Activated naive CD8-positive, alpha-beta T cell treated with anti-CD3 and anti-CD28 coated beads, Interleukin-2, amount 10 ng/mL, durations not matched to agents 7 days and 5 days (primary cell): ENCODE results near the gene GABBR2. TPM values are rescaled to one million over a fixed set of nuclear protein-coding genes. Genes with fewer than 3 reads are reported as not detected.
"Not testable (repeated sequence)": the region's sequence is repeated elsewhere in the genome, so short reads cannot be mapped to it uniquely, and the experiment has no call there.

Experiments
- ATAC-seq: fragments of 150-1000 bp; cut with Tn5 transposase; one replicate; pipeline ENCODE4 v1.10.0; 2021; ENCODE audit warnings: low read depth, moderate library complexity
- POLR2A ChIA-PET: fragments of 350-600 bp; sonication (Branson Sonifier 250); formaldehyde crosslinking; loops from one replicate; lab custom pipeline; 2021; ENCODE audit warnings: antibody characterized with exemption; lab: Charles Lee
- DNase-seq: peaks from one replicate; pipeline ENCODE4 v3.0.0; 2021
- H3K27ac Mint-ChIP-seq: one replicate; pipeline ENCODE4 v1.8.0; 2022; ENCODE audit warnings: mild to moderate bottlenecking, mixed read lengths
- H3K27me3 Mint-ChIP-seq: one replicate; pipeline ENCODE4 v1.8.0; 2022; ENCODE audit warnings: mild to moderate bottlenecking, moderate library complexity, mixed read lengths
- H3K36me3 Mint-ChIP-seq: one replicate; pipeline ENCODE4 v1.8.0; 2021; ENCODE audit warnings: mild to moderate bottlenecking, mixed read lengths
- H3K4me1 Mint-ChIP-seq: one replicate; pipeline ENCODE4 v1.8.0; 2021; ENCODE audit warnings: mixed read lengths
- H3K4me3 Mint-ChIP-seq: one replicate; pipeline ENCODE4 v1.8.0; 2022; ENCODE audit warnings: mild to moderate bottlenecking, moderate library complexity, mixed read lengths
- H3K9me3 Mint-ChIP-seq: one replicate; pipeline ENCODE4 v1.8.0; 2021; ENCODE audit warnings: mixed read lengths
- total RNA-seq, 2 experiments: library from RNA; stranded (reverse); gene quantifications; one replicate each; pipeline ENCODE4 v1.2.3, GENCODE V29; 2021

The GABBR2 gene
- total RNA-seq, 2 experiments from 2014 or later, result not detected

DNA sequence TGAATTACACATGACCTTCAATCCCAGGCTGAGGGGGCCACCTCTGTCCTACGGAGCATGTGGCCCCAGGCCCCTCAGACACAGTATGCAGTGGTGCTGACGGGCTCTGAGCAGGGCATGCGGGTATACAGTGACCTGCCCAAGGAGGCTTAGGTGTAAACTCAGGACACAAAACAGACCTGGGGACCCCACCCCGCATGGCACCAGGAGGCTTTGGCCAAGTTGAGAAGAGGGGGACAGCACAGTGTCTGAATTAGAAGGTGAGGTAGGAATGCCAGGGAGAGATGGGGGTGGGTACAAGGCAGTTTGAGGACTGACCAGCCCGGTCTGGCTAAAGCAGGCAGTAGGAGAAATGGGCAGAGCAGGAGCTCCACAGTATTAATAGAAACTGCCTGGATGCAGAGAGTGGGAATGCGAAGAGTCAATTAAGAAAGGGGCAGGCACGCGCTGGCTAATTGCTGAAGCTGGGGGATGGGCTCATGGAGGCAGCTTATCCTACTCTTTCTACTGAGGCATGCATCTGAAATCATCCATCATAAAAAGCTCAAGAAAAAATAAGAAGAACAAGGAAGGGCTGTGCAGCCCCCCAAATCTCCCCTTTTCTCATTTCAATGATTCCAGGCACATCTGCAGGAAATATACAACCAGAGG lies 109.0 kb downstream of the GABBR2 start:
- Mint-ChIP-seq H3K27ac (no peak overlapping the region), H3K27me3 (peaks cover 5% of the 10 kb centered on the region), H3K9me3 (no peaks in the 10 kb centered on the region), H3K4me3 (no peak overlapping the region), H3K4me1 (no peaks in the 10 kb centered on the region), H3K36me3 (no peaks in the 10 kb centered on the region)
- POLR2A ChIA-PET, result no interaction called here
- DNase-seq, result no peak
- ATAC-seq, result no peak

DNA sequence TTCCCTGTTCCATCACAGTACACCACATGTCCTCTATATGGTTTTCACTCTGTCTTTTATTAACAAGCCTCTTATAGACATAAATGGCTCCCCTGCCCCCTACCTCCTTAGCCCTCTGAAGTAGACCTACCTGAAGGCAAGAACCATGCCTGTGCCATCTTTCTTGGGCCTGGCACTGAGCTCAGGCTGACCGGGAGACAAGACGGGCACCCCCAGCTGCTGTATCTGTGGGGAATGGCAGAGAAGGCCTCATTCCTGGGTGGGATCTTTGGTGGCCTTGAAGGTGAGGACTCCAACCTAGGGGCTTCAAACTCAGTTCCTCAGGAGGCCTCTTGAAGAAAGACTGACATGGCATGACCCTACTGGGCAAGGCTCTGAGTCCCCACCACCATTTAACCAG lies 109.9 kb downstream of the GABBR2 start:
- Mint-ChIP-seq H3K27me3 (peaks cover 6% of the 10 kb centered on the region), H3K27ac (no peak overlapping the region), H3K9me3 (no peaks in the 10 kb centered on the region), H3K36me3 (no peaks in the 10 kb centered on the region), H3K4me1 (no peaks in the 10 kb centered on the region), H3K4me3 (no peak overlapping the region)
- ATAC-seq (no peak), DNase-seq (no peak)
- POLR2A ChIA-PET, result no interaction called here

DNA sequence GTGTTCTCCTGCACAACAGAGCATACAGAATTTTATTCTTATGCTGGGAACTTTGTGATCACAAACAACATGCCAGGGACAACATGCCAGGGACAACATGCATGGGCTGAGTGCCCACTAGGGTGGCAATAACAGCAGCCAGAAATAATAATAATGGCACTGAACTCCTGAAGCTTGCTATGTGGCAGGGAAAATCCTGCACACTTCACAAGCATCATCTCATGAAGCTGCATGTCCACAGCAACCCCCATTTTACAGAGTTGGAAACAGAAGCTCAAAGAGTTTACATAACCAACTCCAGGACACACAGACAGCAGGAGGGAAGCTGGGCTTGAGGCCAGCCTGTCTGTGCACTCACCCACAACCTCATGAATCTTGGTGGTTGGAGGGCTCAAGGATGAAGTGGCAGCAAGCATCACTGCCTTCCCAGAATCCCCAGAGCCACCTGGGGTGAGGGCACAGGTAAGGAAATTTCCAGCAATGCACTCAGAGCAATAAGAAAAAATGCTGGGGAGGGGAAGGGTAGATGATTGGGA lies 111.4 kb downstream of the GABBR2 start:
- Mint-ChIP-seq H3K4me3 (no peak overlapping the region), H3K27ac (no peak overlapping the region), H3K27me3 (peaks cover 7% of the 10 kb centered on the region), H3K9me3 (no peaks in the 10 kb centered on the region), H3K4me1 (no peaks in the 10 kb centered on the region), H3K36me3 (no peaks in the 10 kb centered on the region)
- no peak for ATAC-seq
- POLR2A ChIA-PET, result no interaction called here
- DNase-seq, result no peak

DNA sequence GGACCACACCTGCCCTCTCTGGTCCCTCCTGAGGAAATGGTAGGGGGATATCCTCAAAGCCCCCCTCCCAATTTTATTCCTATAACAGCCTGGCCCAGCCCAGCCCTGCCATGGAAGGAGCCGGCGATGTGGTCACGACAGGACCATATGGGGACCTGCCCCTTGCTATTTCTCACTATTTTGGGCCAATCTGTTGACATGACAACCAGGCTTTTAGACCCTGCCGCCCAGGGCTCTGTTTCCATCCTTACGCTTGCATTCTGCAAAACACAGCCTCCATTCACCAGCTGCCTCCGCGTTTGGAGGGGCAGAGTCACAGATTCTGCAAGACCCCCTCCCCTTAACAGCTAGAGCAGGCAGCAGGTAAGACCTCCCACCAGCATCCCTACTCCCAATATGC lies 112.2 kb downstream of the GABBR2 start:
- no peak overlapping the region for H3K4me3 Mint-ChIP-seq
- POLR2A ChIA-PET, result no interaction called here
- ATAC-seq (no peak), DNase-seq (no peak)
- H3K36me3 Mint-ChIP-seq, result no peaks in the 10 kb centered on the region
- no peaks in the 10 kb centered on the region for H3K4me1 Mint-ChIP-seq
- no peak overlapping the region for H3K27ac Mint-ChIP-seq
- peaks cover 8% of the 10 kb centered on the region for H3K27me3 Mint-ChIP-seq
- no peaks in the 10 kb centered on the region for H3K9me3 Mint-ChIP-seq

DNA sequence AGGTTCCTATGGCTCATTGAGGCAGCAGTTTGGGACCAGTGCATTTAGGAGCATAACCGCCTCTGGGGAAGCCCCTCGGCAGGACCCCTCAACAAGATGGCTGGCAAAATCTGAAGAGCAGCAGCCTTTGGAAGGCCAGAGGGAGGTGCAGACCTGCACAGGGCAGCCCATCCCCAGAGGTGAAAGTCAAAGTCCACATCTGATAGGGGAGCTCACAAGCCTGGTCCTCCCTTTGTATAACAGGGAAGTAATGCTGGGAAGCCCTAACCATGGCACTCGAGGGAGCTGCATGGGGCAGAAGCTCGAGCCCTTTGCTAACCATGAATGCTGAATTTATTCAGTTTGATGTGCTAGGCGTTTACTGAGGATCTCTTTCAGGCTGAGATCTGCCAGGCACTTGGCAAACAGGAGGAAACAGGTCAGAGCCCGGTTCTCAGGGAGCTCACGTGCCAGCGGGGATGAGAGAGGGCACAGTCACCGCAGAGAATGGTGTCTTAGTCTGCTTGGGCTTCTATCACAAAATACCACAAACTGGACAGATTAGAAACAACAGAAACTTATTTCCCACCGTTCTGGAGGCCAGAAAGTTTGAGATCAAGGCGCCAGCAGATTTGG lies 114.1 kb downstream of the GABBR2 start:
- POLR2A ChIA-PET, result no interaction called here
- H3K4me3 Mint-ChIP-seq, result no peak overlapping the region
- no peaks in the 10 kb centered on the region for H3K4me1 Mint-ChIP-seq
- H3K27me3 Mint-ChIP-seq, result peaks cover 8% of the 10 kb centered on the region
- no peak overlapping the region for H3K27ac Mint-ChIP-seq
- ATAC-seq (no peak), DNase-seq (no peak)
- no peaks in the 10 kb centered on the region for H3K36me3 Mint-ChIP-seq
- no peaks in the 10 kb centered on the region for H3K9me3 Mint-ChIP-seq

DNA sequence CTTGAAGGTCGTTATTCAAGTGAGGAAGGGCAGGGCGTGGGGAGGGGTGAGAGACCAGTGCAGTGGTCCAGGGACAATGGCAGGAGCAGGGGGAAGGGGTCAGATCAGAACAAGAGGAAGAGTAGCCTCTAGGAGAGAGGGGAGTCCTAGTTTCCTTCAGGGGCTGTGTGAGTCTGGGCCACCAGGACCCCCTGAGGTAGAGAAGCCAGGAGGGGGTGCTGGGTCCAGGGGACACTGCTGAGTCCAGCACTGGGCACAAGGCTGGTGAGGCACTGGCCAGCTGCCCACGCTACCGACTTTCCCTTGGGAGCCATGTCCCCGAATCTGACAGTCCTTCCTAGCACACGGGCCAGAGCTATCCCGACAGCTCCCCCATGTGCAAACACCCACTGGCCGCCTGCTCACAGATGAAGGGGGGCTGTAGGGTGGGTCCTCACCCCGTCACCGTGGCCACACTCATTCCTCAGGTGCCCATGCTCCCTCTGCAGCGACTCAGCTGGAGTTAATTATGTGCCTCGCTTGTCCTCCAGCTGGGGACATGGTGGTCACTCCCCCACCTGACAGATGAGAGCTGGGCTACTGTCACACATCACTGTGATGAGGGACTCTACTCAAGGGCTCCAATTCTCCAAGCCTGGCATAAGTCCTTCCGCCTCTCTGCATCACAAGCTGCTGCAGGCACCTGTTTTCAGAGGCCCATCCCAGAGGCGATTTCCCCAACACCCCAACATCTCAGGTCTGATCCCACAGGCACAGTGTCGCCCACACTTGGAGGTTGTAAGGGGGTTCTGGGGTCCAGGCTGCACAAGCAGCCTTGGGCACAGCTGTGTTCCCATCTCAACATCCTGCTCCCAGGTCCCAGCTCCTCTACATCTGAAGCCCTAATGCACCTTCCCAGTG lies 115.1 kb downstream of the GABBR2 start:
- Mint-ChIP-seq H3K4me3 (no peak overlapping the region), H3K36me3 (no peaks in the 10 kb centered on the region), H3K27ac (no peak overlapping the region), H3K9me3 (no peaks in the 10 kb centered on the region), H3K4me1 (no peaks in the 10 kb centered on the region), H3K27me3 (peaks cover 11% of the 10 kb centered on the region)
- DNase-seq (no peak), ATAC-seq (no peak)
- POLR2A ChIA-PET, result no interaction called here

DNA sequence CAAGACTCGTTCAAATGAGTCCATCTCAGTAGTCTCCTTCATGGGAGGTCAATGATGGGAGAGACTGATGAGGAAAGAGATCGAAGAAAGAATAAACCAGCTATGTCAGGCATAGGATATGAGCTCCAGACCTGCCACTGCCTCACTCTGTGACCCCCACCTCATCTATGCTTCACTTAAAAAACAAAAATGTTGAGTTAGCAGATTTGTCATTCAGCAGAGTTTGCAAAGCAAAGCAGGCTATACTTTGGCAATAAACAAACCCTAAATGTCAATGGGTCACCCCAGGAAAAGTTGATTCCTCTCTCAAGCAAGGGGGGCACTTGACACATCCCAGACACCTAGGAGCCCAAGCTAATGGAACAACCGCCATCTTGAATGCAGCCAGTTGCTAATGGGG lies 117.0 kb downstream of the GABBR2 start:
- Mint-ChIP-seq H3K4me1 (no peaks in the 10 kb centered on the region), H3K27me3 (peaks cover 21% of the 10 kb centered on the region)

DNA sequence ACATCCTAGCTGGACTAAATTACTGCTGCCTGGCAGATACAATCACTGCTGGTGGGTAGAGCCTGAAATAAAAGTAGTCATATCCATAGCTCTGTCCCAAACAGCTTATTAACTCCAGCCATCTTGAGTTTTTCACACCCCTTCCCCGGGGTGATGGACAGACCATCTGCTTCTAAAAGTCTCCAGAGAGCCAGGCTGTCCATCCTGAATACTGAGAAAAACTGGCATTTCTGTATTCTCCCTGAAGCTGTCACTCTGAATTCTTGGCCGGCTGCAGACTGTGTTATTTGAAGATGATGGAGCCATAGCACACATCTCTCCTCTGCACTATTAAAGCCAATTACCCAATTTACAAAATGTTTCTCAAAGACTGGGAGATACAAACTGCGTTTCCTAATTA lies 118.6 kb downstream of the GABBR2 start:
- Mint-ChIP-seq H3K36me3 (no peaks in the 10 kb centered on the region), H3K4me1 (no peaks in the 10 kb centered on the region), H3K9me3 (no peaks in the 10 kb centered on the region), H3K4me3 (no peak overlapping the region), H3K27ac (no peak overlapping the region), H3K27me3 (peaks cover 23% of the 10 kb centered on the region)
- DNase-seq, result no peak
- POLR2A ChIA-PET, result no interaction called here
- ATAC-seq, result no peak

More for the DNA sequence above, 117.0 kb downstream of the GABBR2 start:
- no peaks in the 10 kb centered on the region for H3K36me3 Mint-ChIP-seq
- ATAC-seq (no peak), DNase-seq (no peak)
- H3K4me3 Mint-ChIP-seq, result no peak overlapping the region
- no peaks in the 10 kb centered on the region for H3K9me3 Mint-ChIP-seq
- POLR2A ChIA-PET, result no interaction called here
- H3K27ac Mint-ChIP-seq, result no peak overlapping the region

DNA sequence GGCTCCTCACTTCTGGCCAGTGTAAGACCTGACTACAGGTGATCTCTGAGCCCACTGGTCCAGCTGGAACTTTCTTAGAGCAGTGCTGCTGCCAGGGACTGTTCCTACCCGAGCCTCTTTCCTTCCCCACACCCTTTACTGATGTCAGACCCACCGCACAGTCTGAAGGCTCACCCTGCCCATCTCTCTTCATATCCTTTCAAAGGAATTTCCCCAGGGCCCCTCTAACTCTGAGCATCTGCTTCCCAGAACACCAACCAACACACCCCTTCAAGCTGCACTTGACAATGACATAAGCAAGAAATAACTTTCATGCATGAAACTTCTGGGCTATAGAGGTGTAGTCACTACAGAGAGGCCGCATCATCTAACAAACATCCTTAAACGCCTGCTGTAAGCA lies 119.6 kb downstream of the GABBR2 start:
- no peaks in the 10 kb centered on the region for H3K9me3 Mint-ChIP-seq
- no peak overlapping the region for H3K27ac Mint-ChIP-seq
- H3K4me1 Mint-ChIP-seq, result peaks cover 5% of the 10 kb centered on the region
- H3K4me3 Mint-ChIP-seq, result no peak overlapping the region
- DNase-seq (no peak), ATAC-seq (no peak)
- H3K36me3 Mint-ChIP-seq, result no peaks in the 10 kb centered on the region
- peaks cover 22% of the 10 kb centered on the region for H3K27me3 Mint-ChIP-seq
- POLR2A ChIA-PET, result no interaction called here

DNA sequence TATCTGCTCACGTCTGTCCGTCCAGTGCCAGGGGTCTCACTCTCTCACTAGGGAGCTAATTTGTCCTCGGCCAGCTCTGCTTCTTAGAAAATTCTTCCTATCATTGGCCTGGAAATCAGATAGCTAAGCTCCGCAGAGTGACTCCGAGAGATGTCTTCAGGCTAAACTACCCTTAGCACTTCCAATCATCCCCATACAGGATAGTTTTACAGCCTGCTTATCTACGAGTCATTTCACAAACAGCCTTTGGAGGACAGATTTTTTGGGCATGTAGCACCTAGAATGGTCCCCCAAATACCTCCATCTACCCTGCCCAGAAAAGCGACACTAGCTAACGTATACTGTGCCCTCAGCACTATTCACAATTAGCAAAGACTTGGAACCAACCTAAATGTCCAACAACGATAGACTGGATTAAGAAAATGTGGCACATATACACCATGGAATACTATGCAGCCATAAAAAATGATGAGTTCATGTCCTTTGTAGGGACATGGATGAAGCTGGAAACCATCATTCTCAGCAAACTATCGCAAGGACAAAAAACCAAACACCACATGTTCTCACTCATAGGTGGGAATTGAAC lies 123.8 kb downstream of the GABBR2 start:
- DNase-seq, H3K4me3 Mint-ChIP-seq, ATAC-seq, H3K9me3 Mint-ChIP-seq, H3K4me1 Mint-ChIP-seq, H3K36me3 Mint-ChIP-seq, H3K27ac Mint-ChIP-seq, POLR2A ChIA-PET: not testable (repeated sequence)
- H3K27me3 Mint-ChIP-seq, result peaks cover 39% of the 10 kb centered on the region

DNA sequence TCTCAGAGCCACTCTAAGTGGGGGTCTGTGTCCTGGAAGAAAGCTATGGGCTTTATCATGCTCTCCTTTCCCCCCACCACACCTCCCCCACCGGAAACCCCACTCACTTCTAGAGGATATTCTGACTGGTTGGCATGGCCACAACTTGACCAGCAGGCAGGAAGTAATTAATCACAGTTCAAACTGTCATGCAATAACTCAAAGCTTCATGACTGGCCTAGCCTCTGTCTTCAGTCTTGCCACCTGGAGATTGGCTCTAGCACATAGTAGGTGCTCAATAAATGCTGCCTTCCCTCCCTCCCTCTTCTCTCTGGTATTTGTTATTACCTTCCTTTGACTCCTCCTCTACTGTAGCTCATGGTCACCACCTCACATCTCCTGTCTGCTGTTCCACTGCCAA lies 124.7 kb downstream of the GABBR2 start:
- H3K36me3 Mint-ChIP-seq, result no peaks in the 10 kb centered on the region
- peaks cover 8% of the 10 kb centered on the region for H3K4me1 Mint-ChIP-seq
- no peak for ATAC-seq
- peaks cover 42% of the 10 kb centered on the region for H3K27me3 Mint-ChIP-seq
- H3K27ac Mint-ChIP-seq, result no peak overlapping the region
- POLR2A ChIA-PET, result no interaction called here
- no peak for DNase-seq
- no peaks in the 10 kb centered on the region for H3K9me3 Mint-ChIP-seq
- H3K4me3 Mint-ChIP-seq, result no peak overlapping the region

DNA sequence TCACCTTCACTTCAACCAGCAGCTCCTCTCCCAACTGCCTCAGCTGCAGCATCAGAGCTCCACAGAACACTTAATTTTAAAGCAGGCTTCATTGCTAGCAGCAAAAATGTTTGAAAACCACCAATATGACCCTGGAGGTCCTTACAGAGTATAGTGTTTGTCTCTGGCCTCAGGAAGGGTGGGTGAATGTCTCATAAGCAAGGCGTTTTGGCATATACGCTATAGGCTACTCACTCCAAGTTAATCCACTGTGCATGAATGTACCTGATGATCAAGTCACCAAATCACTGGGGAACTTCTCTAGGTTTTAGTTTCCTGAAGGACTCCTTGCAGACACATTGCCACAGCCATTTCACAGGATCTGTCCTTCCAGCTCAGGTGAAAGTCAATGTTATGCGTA lies 125.3 kb downstream of the GABBR2 start:
- no peak overlapping the region for H3K27ac Mint-ChIP-seq
- no peaks in the 10 kb centered on the region for H3K9me3 Mint-ChIP-seq

DNA sequence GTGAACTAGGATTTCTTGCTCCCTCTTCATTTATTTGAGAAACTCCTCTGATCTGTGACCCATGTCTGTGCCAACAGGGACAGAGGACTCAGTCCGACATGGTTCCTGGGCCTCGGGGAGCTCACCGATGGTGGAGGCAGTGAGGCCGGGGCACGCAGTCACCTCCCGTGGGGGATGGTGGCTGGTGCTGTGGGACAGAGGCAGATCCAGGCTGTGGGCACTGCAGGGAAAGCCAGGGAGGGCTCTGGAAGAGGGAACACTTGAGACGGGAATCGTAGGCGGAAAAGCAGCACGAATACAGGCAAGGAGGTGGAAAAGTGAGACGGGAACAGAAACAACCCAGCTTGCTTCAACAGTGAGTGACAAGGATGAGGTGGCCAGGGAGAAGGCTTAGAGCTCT lies 127.8 kb downstream of the GABBR2 start:
- Mint-ChIP-seq H3K27me3 (peaks cover 53% of the 10 kb centered on the region), H3K36me3 (no peaks in the 10 kb centered on the region), H3K9me3 (no peaks in the 10 kb centered on the region), H3K27ac (no peak overlapping the region), H3K4me1 (peaks cover 17% of the 10 kb centered on the region), H3K4me3 (no peak overlapping the region)
- DNase-seq (no peak), ATAC-seq (no peak)
- POLR2A ChIA-PET, result no interaction called here

More for the DNA sequence above, 125.3 kb downstream of the GABBR2 start:
- Mint-ChIP-seq H3K36me3 (no peaks in the 10 kb centered on the region), H3K4me1 (peaks cover 8% of the 10 kb centered on the region), H3K27me3 (peaks cover 48% of the 10 kb centered on the region), H3K4me3 (no peak overlapping the region)
- ATAC-seq (no peak), DNase-seq (no peak)
- POLR2A ChIA-PET, result no interaction called here
